ENCODE results near the gene RPLP2. TPM values are rescaled to one million over a fixed set of nuclear protein-coding genes. Genes with fewer than 3 reads are reported as not detected.

The RPLP2 gene
- polyA plus RNA-seq, 1 of the 3 experiments (the other 2 are of a cell fraction), result 799 TPM

DNA sequence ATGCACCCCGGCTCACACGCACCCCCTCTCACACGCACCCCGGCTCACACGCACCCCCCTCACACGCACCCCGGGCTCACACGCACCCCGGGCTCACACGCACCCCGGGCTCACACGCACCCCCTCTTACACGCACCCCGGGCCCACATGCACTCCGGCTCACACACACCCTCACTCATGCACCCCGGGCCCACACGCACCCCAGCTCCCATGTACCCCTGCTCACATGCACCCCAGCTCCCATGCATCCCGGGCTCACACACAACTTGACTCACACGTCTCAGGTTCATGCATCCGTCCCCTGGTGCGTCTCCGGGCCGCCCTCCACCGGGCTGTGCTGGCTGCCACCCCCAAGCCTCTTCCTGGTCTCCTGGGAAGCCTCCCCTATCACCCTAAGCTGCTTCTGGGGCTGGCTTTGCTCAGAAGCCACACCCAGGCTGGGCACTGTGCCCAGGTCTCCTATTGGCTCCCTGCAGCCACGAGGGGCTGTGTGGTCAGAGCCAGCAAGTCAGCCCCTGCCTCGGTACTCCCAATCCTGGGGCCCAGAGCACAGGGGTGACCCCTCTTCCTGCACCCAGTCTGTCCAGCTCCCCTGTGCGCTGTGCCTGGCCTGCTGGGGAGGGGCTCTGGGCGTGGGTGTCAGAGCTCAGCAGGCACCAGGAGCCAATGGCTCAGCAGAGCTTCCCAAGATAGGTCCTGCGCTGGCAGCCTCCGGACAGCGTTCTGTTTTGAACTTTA lies 49.8 kb downstream of the RPLP2 start:
- 46% methylated on average over 25 of the region's 31 CpGs for WGBS (ENCODE audit: low lambda C conversion rate)
- peaks cover 55% of the 10 kb centered on the region for H4K20me1 ChIP-seq (ENCODE audit: insufficient read depth)
- H3K4me1 ChIP-seq (ENCODE audit: control insufficient read depth in 1 of 2, insufficient read depth in 2 of 2, low read depth in 1 of 2, low read length in 1 of 2), result peaks cover 10 to 76% of the 10 kb centered on the region in 2 experiments; a peak in 2 of 4 replicates
- H3K79me2 ChIP-seq (ENCODE audit: insufficient read depth), result peaks cover 10% of the 10 kb centered on the region; the same call in 1 of the 2 replicates
- H2AFZ ChIP-seq (ENCODE audit: low read depth), result no peak overlapping the region
- H3K4me3 ChIP-seq (ENCODE audit: low read depth in 2 of 2, low read length in 1 of 2), result peak overlapping the region in 1 of 2 experiments; percentile 49; a peak in 3 of 4 replicates
- peak overlapping the region; percentile 63; the same call in 1 of the 2 replicates for H3K4me2 ChIP-seq
- H3K27ac ChIP-seq (ENCODE audit: low read depth in 2 of 2, low read length in 1 of 2), result peak overlapping the region; percentile 10 to 79; a peak in 3 of 4 replicates
- H3K9ac ChIP-seq, result no peak overlapping the region
- peak; percentile 97 for DNase-seq
- H3K9me3 ChIP-seq, result no peaks in the 10 kb centered on the region
- H3K9me2 ChIP-seq, result no peaks in the 10 kb centered on the region
- ChIA-PET POLR2A (interaction anchor here (0.7 to 2.5 kb wide), 10 partner anchors 8 to 195 kb away, joined by 3 to 8 read pairs (median 4); partner anchors contain the start of genes PNPLA2 and RPLP2), CTCF (interaction anchor here (1.0 to 4.0 kb wide), 7 partner anchors 8 to 192 kb away, joined by 3 to 24 read pairs (median 3); no protein-coding TSS in a partner anchor)
- no peak for TF ChIP-seq RCOR1 (IDR thresholded peaks at IDR 0.05; ENCODE audit: low read length)
- peak; percentile 63; the same call in 1 of the 2 replicates for TF ChIP-seq MXI1 (IDR thresholded peaks at IDR 0.05; ENCODE audit: low read depth, low read length)
- no peak for TF ChIP-seq SIN3A (IDR thresholded peaks at IDR 0.05; ENCODE audit: borderline replicate concordance, low read depth, low read length)
- TF ChIP-seq, protein P1, sequence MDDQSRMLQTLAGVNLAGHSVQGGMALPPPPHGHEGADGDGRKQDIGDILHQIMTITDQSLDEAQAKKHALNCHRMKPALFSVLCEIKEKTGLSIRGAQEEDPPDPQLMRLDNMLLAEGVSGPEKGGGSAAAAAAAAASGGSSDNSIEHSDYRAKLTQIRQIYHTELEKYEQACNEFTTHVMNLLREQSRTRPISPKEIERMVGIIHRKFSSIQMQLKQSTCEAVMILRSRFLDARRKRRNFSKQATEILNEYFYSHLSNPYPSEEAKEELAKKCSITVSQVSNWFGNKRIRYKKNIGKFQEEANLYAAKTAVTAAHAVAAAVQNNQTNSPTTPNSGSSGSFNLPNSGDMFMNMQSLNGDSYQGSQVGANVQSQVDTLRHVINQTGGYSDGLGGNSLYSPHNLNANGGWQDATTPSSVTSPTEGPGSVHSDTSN (IDR thresholded peaks at IDR 0.05), result no peak
- no peak for TF ChIP-seq RFX5 (IDR thresholded peaks at IDR 0.05; ENCODE audit: low read length)
- TF ChIP-seq, protein P2, sequence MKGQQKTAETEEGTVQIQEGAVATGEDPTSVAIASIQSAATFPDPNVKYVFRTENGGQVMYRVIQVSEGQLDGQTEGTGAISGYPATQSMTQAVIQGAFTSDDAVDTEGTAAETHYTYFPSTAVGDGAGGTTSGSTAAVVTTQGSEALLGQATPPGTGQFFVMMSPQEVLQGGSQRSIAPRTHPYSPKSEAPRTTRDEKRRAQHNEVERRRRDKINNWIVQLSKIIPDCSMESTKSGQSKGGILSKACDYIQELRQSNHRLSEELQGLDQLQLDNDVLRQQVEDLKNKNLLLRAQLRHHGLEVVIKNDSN (IDR thresholded peaks at IDR 0.05; ENCODE audit: borderline replicate concordance, low read depth), result peak; percentile 90
- peak; percentile 64; the same call in 1 of the 2 replicates for TF ChIP-seq NFIC (IDR thresholded peaks at IDR 0.05; ENCODE audit: borderline replicate concordance)
- no peak for TF ChIP-seq EP300 (IDR thresholded peaks at IDR 0.05; ENCODE audit: borderline replicate concordance in 1 of 2, low read depth in 1 of 2, low read length in 1 of 2)
- TF ChIP-seq, protein P3, sequence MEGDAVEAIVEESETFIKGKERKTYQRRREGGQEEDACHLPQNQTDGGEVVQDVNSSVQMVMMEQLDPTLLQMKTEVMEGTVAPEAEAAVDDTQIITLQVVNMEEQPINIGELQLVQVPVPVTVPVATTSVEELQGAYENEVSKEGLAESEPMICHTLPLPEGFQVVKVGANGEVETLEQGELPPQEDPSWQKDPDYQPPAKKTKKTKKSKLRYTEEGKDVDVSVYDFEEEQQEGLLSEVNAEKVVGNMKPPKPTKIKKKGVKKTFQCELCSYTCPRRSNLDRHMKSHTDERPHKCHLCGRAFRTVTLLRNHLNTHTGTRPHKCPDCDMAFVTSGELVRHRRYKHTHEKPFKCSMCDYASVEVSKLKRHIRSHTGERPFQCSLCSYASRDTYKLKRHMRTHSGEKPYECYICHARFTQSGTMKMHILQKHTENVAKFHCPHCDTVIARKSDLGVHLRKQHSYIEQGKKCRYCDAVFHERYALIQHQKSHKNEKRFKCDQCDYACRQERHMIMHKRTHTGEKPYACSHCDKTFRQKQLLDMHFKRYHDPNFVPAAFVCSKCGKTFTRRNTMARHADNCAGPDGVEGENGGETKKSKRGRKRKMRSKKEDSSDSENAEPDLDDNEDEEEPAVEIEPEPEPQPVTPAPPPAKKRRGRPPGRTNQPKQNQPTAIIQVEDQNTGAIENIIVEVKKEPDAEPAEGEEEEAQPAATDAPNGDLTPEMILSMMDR (IDR thresholded peaks at IDR 0.05), result no peak
- TF ChIP-seq, protein P4, sequence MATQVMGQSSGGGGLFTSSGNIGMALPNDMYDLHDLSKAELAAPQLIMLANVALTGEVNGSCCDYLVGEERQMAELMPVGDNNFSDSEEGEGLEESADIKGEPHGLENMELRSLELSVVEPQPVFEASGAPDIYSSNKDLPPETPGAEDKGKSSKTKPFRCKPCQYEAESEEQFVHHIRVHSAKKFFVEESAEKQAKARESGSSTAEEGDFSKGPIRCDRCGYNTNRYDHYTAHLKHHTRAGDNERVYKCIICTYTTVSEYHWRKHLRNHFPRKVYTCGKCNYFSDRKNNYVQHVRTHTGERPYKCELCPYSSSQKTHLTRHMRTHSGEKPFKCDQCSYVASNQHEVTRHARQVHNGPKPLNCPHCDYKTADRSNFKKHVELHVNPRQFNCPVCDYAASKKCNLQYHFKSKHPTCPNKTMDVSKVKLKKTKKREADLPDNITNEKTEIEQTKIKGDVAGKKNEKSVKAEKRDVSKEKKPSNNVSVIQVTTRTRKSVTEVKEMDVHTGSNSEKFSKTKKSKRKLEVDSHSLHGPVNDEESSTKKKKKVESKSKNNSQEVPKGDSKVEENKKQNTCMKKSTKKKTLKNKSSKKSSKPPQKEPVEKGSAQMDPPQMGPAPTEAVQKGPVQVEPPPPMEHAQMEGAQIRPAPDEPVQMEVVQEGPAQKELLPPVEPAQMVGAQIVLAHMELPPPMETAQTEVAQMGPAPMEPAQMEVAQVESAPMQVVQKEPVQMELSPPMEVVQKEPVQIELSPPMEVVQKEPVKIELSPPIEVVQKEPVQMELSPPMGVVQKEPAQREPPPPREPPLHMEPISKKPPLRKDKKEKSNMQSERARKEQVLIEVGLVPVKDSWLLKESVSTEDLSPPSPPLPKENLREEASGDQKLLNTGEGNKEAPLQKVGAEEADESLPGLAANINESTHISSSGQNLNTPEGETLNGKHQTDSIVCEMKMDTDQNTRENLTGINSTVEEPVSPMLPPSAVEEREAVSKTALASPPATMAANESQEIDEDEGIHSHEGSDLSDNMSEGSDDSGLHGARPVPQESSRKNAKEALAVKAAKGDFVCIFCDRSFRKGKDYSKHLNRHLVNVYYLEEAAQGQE (IDR thresholded peaks at IDR 0.05; ENCODE audit: low read depth, low read length), result no peak
- no peak for TF ChIP-seq EZH2phosphoT487 (IDR thresholded peaks at IDR 0.05; ENCODE audit: borderline replicate concordance, low read depth)
- TF ChIP-seq, protein P5, sequence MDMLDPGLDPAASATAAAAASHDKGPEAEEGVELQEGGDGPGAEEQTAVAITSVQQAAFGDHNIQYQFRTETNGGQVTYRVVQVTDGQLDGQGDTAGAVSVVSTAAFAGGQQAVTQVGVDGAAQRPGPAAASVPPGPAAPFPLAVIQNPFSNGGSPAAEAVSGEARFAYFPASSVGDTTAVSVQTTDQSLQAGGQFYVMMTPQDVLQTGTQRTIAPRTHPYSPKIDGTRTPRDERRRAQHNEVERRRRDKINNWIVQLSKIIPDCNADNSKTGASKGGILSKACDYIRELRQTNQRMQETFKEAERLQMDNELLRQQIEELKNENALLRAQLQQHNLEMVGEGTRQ (IDR thresholded peaks at IDR 0.05; ENCODE audit: borderline replicate concordance, low read depth, low read length), result peak; percentile 75
- no peak for TF ChIP-seq JUND (IDR thresholded peaks at IDR 0.05)
- H3K36me3 ChIP-seq (replicated peaks in 1 of 2; ENCODE audit: control insufficient read depth in 1 of 2, insufficient read depth in 2 of 2, low read length in 1 of 2), result peaks cover 0 to 7% of the 10 kb centered on the region in 2 experiments
- no peaks in the 10 kb centered on the region for H3K27me3 ChIP-seq (ENCODE audit: insufficient read depth)
- H3F3A ChIP-seq (replicated peaks; ENCODE audit: insufficient read depth), result no peaks in the 10 kb centered on the region
